Measurements from ENCODE around the gene NHSL2.

The NHSL2 gene

DNA sequence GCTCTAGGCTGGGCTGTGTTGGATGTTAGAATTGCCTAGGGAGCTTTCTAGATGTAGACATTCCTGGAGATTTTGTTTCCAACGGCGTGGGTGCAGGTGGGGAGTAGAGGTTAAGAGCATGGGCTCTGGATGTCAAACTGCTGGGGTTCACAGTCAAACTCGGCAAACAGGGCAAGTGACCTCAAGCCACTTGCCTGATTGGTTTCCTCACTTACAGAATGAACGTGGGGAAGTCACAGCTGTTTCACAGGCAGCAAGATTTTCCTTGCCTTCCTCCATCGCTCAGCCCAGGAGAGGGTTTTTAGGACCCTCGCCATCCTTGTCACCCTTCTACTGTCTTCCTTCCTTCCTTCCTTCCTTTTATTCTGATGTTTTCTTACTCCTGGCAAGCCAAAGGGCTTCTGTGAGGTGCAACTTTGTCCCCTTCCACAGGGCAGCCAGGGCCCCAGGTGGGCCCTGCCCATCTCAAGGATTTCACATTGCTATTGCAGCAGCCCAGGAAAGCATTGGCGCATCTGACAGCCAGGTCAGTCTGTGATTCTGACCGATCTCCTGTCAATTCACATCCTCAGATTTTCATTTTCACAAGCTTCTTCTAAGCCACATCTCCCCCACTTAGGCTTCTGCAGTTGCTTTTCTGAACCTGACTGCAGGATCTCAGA is 214.0 kb downstream of the NHSL2 start:
- Histone ChIP-seq H3K4me3 (ENCODE audit: low read depth in 1 of 2, low read length in 2 of 2) (no peak overlapping the region), H3K36me3 (ENCODE audit: insufficient read depth, low read length) (no peaks in the 10 kb centered on the region), H4K20me1 (ENCODE audit: insufficient read depth, low read length) (no peaks in the 10 kb centered on the region), H3K4me2 (ENCODE audit: insufficient read depth, low read length) (no peak overlapping the region), H3K27ac (ENCODE audit: low read length) (no peak overlapping the region), H3K79me2 (ENCODE audit: insufficient read depth, low read length) (no peaks in the 10 kb centered on the region), H3K9me3 (ENCODE audit: insufficient read depth, low read length, severe bottlenecking) (no peaks in the 10 kb centered on the region), H3K9ac (ENCODE audit: low read depth, low read length) (no peak overlapping the region), H3K4me1 (ENCODE audit: insufficient read depth, low read length) (no peaks in the 10 kb centered on the region), H2AFZ (ENCODE audit: low read depth, low read length) (no peak overlapping the region), H3K27me3 (ENCODE audit: insufficient read depth, low read length, poor library complexity) (no peaks in the 10 kb centered on the region)
- ATAC-seq (ENCODE audit: insufficient read depth, low read depth): no peak
- no peak for DNase-seq
- no peak for TF ChIP-seq EZH2 (IDR thresholded peaks at IDR 0.05; ENCODE audit: borderline replicate concordance, low read depth, low read length, severe bottlenecking)
- TF ChIP-seq CTCF (IDR thresholded peaks at IDR 0.05; ENCODE audit: borderline replicate concordance, extremely low read depth, low read length, poor library complexity, severe bottlenecking): no peak

GRCh38 chrX:72125331-72126047 is 214.8 kb downstream of the NHSL2 start:
- DNase-seq: no peak
- Histone ChIP-seq H3K27ac (ENCODE audit: low read length) (no peak overlapping the region), H2AFZ (ENCODE audit: low read depth, low read length) (no peak overlapping the region), H3K36me3 (ENCODE audit: insufficient read depth, low read length) (no peaks in the 10 kb centered on the region), H3K9me3 (ENCODE audit: insufficient read depth, low read length, severe bottlenecking) (no peaks in the 10 kb centered on the region), H3K79me2 (ENCODE audit: insufficient read depth, low read length) (no peaks in the 10 kb centered on the region), H3K4me3 (ENCODE audit: low read depth in 1 of 2, low read length in 2 of 2) (no peak overlapping the region), H4K20me1 (ENCODE audit: insufficient read depth, low read length) (no peaks in the 10 kb centered on the region), H3K27me3 (ENCODE audit: insufficient read depth, low read length, poor library complexity) (no peaks in the 10 kb centered on the region), H3K4me1 (ENCODE audit: insufficient read depth, low read length) (no peaks in the 10 kb centered on the region), H3K9ac (ENCODE audit: low read depth, low read length) (no peak overlapping the region), H3K4me2 (ENCODE audit: insufficient read depth, low read length) (no peak overlapping the region)
- no peak for ATAC-seq (ENCODE audit: insufficient read depth, low read depth)
- TF ChIP-seq CTCF (IDR thresholded peaks at IDR 0.05; ENCODE audit: borderline replicate concordance, extremely low read depth, low read length, poor library complexity, severe bottlenecking) (no peak), EZH2 (IDR thresholded peaks at IDR 0.05; ENCODE audit: borderline replicate concordance, low read depth, low read length, severe bottlenecking) (no peak)

GRCh38 chrX:72126048-72126415 is 215.4 kb downstream of the NHSL2 start:
- TF ChIP-seq EZH2 (IDR thresholded peaks at IDR 0.05; ENCODE audit: borderline replicate concordance, low read depth, low read length, severe bottlenecking) (no peak), CTCF (IDR thresholded peaks at IDR 0.05; ENCODE audit: borderline replicate concordance, extremely low read depth, low read length, poor library complexity, severe bottlenecking) (no peak)
- no peak overlapping the region for H3K27ac ChIP-seq (ENCODE audit: low read length)
- ATAC-seq (ENCODE audit: insufficient read depth, low read depth) (no peak), DNase-seq (no peak)
- H2AFZ ChIP-seq (ENCODE audit: low read depth, low read length): no peak overlapping the region
- H3K4me1 ChIP-seq (ENCODE audit: insufficient read depth, low read length): no peaks in the 10 kb centered on the region
- no peaks in the 10 kb centered on the region for H3K36me3 ChIP-seq (ENCODE audit: insufficient read depth, low read length)
- no peaks in the 10 kb centered on the region for H3K79me2 ChIP-seq (ENCODE audit: insufficient read depth, low read length)
- no peaks in the 10 kb centered on the region for H3K9me3 ChIP-seq (ENCODE audit: insufficient read depth, low read length, severe bottlenecking)
- no peaks in the 10 kb centered on the region for H3K27me3 ChIP-seq (ENCODE audit: insufficient read depth, low read length, poor library complexity)
- H4K20me1 ChIP-seq (ENCODE audit: insufficient read depth, low read length): no peaks in the 10 kb centered on the region
- no peak overlapping the region for H3K4me3 ChIP-seq (ENCODE audit: low read depth in 1 of 2, low read length in 2 of 2)
- H3K9ac ChIP-seq (ENCODE audit: low read depth, low read length): no peak overlapping the region
- H3K4me2 ChIP-seq (ENCODE audit: insufficient read depth, low read length): no peak overlapping the region

Measured in DND-41 (cell line).